Activated naive CD4-positive, alpha-beta T cell treated with anti-CD3 and anti-CD28 coated beads, Interleukin-2, amount 50 U/mL, for 72 hours (primary cell): ENCODE results near the gene GJA9. TPM values are rescaled to one million over a fixed set of nuclear protein-coding genes. Genes with fewer than 3 reads are reported as not detected.

Source experiments
- ATAC-seq, 2 donors: fragments of 150-1000 bp; cut with Tn5 transposase; 2 replicates each; pipeline ENCODE4 v1.10.0; 2021; ENCODE audit warnings: mild to moderate bottlenecking in 2 of 2, moderate library complexity in 2 of 2
- DNase-seq, 2 donors: peaks; one replicate each; pipeline ENCODE4 v3.0.0; 2021 to 2022; ENCODE audit warnings: low spot score in 2 of 2
- H3K27ac Mint-ChIP-seq, 2 donors: one replicate each; pipeline ENCODE4 v1.8.0; 2022; ENCODE audit warnings: mild to moderate bottlenecking in 2 of 2, mixed read lengths in 2 of 2
- H3K36me3 Mint-ChIP-seq, 2 donors: one replicate each; pipeline ENCODE4 v1.8.0; 2022; ENCODE audit warnings: mixed read lengths in 2 of 2
- H3K9me3 Mint-ChIP-seq, 2 donors: one replicate each; pipeline ENCODE4 v1.8.0; 2022; ENCODE audit warnings: mixed read lengths in 2 of 2
- total RNA-seq, 2 donors: library from RNA; stranded (reverse); gene quantifications; one replicate each; pipeline ENCODE4 v1.2.3, GENCODE V29; 2022

GJA9 gene
- total RNA-seq, 2 donors from 2014 or later = not detected

- Mint-ChIP-seq H3K9me3 (no peaks in the 10 kb centered on the region), H3K27ac (peak overlapping the region in 1 of 2 donors; percentile 5), H3K36me3 (no peaks in the 10 kb centered on the region)
- no peak for DNase-seq
- ATAC-seq = no peak
Observed at GRCh38 chr1:38891753-38892152, 10.4 kb upstream of the GJA9 start.

DNA sequence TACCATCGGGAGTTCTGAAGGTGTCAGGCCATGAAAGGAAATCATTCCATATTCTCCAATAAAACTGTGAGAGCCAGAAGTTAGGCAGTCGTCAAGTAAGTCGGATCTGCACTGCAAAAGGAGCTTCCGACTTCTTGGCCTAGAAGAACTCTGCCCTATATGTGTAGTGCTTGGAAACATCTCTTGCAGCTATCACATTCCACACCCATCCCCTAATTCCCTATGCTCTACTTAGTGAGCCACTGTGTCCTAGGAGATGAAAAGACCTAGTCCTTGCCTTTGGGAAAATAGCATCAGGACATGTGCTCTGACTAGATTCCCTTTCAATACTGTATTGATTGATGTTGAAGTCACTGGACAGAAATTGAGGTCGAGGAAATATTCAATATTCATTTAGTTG lies 8.2 kb upstream of the GJA9 start:
- ATAC-seq (no peak), DNase-seq (no peak)
- no peaks in the 10 kb centered on the region for H3K9me3 Mint-ChIP-seq
- H3K27ac Mint-ChIP-seq = no peak overlapping the region
- H3K36me3 Mint-ChIP-seq = no peaks in the 10 kb centered on the region

- DNase-seq (no peak), ATAC-seq (no peak)
- no peak overlapping the region for H3K27ac Mint-ChIP-seq
- no peaks in the 10 kb centered on the region for H3K36me3 Mint-ChIP-seq
- H3K9me3 Mint-ChIP-seq = no peaks in the 10 kb centered on the region
Observed at GRCh38 chr1:38888423-38889333, 7.3 kb upstream of the GJA9 start.

DNA sequence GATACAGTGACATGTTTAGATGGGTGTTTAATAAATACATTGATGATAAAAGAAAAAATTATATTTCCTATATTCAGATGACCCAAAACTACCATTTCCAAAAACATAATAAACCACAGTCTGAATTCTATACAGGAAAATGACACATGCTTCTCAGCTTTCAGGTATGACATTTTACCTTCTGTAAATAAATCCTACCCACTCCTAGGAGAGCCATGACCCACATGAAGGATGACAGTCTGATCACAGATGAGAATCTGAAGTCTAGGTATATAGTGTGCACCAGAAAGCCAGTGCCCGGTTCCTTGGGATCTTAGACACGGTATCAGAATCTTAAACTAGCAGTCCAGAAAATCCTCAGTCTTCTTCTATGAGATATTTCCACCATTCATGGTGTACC lies 3.7 kb upstream of the GJA9 start:
- ATAC-seq (no peak), DNase-seq (no peak)
- Mint-ChIP-seq H3K36me3 (no peaks in the 10 kb centered on the region), H3K9me3 (no peaks in the 10 kb centered on the region), H3K27ac (no peak overlapping the region)

GRCh38 chr1:38875811-38876210 lies 5.6 kb downstream of the GJA9 start:
- Mint-ChIP-seq H3K27ac (no peak overlapping the region), H3K9me3 (no peaks in the 10 kb centered on the region), H3K36me3 (no peaks in the 10 kb centered on the region)
- DNase-seq = no peak
- ATAC-seq = no peak

DNA sequence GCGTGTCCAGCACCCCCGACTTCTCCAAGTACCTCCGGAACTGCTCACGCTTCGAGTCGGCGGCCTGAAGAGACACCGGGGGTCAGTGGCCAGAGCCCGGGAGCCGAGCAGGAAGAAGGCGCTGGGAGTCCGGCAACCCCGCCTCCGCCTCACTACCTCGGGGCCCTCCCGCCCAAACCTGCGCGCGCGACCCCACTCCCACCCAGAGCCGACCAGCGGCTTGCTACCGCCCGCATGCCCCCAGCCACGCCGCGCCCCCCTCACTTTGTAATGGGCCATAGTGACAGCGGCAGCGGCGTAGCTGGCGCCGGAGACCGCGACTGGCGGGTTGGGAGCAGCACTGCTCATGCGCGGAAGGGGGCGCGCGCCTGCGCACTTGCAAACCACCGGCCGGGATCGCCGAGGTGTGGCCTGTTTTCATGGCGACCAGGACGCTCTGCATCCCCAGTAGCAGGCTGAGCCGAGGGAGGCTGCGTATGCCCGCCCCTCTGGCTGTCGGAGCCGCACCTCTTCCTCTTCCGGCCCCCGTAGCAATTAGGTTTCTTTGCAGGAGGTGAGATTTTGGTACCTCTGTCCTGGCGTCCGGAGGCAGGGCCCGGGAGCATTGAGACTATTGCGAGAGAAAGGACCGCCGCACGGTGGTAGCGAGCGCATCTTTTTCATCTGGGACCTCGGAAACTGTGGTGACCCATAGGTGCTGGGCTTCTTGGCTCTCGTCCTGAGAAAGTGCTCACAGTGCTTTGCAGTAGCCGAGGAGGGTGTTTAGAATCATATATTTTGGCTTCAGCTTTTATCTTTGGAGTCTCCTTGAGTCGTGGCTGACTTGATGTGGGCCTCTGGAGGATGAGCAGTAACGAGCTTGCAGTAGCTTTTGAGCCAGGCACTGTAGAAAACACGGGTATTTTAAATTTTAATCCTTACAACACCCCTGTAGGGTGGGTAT lies 8.1 kb downstream of the GJA9 start, which contains the start of gene MYCBP:
Gene MYCBP, minus strand, starts transcription at position 322 of the 943 bp plus-strand sequence. Its CDS starts 43 bp downstream, at position 279.
- peaks cover 0 to 5% of the 10 kb centered on the region in 2 donors for H3K36me3 Mint-ChIP-seq
- H3K27ac Mint-ChIP-seq = peak within 1 kb of the TSS; percentile 50 to 87
- ATAC-seq (peak; percentile 100), DNase-seq (peak; percentile 97 to 98)
- no peaks in the 10 kb centered on the region for H3K9me3 Mint-ChIP-seq

DNA sequence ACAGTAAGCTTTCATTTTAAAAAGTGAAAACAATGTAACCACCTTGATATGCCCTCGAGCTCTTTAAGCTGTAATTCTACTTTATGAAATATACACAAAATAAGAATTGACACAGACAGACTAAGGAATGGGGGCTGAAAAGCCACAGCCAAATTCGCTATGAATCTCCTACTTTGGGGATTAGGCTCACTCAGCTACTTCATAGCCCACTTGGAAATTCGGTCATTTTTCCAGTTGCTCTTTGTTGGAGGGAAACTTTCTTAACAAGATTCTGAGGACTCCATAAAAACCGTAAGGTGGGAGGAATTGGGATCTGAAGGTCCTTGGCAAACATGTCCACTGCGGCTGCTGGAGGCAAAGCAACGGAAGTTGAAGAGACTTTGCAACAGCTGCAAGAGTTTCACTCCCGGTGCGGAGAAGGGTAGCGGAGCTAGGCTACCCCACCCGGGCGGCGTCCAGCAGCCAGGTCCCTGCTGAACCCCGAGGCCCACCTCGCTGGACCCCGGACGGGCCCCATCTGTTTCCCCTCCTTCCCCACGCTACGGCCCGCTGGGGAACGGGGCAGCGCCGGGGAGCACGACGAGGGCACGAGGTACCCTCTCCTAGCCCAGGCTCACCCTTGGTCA lies 8.9 kb downstream of the GJA9 start:
- Mint-ChIP-seq H3K27ac (peak overlapping the region in 1 of 2 donors; percentile 87), H3K9me3 (no peaks in the 10 kb centered on the region), H3K36me3 (peaks cover 5% of the 10 kb centered on the region in 2 donors)
- DNase-seq (peak in 1 of 2 donors; percentile 44), ATAC-seq (peak; percentile 21 to 24)

- Mint-ChIP-seq H3K27ac (no peak overlapping the region), H3K9me3 (no peaks in the 10 kb centered on the region), H3K36me3 (peaks cover 5% of the 10 kb centered on the region in 2 donors)
- ATAC-seq (no peak), DNase-seq (no peak)
Observed at GRCh38 chr1:38870996-38871395, 10.4 kb downstream of the GJA9 start.

- H3K27ac Mint-ChIP-seq = no peak overlapping the region
- DNase-seq = no peak
- no peaks in the 10 kb centered on the region for H3K9me3 Mint-ChIP-seq
- ATAC-seq = no peak
- peaks cover 11% of the 10 kb centered on the region in 2 donors for H3K36me3 Mint-ChIP-seq
Observed at GRCh38 chr1:38867208-38867607, 14.2 kb downstream of the GJA9 start.

DNA sequence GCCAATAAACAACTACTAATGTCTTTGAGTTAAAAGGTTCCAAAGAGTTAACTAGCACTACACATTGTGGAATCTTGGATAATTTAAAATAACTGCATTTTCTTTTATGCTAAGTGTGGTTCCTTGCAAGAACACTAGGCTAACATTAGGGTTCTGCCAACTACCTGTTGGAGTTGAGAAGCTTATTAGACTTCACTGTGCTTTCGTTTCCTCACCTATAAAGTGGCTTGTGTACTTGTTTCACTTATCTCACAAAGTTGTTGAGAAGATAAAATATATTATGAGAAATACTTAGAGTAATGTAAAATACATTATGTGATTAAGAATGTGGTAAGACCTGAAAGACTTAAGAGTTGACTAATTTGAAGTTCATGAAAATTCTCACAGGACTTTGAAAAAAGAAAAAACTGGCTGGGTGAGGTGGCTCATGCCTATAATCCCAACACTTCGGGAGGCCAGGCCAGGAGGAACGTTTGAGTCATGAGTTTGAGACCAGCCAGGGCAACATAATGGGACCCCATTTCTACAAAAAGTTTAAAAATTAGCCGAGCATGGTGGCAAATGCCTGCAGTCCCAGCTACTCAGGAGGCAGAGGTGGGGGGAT lies 16.2 kb downstream of the GJA9 start:
- H3K9me3 Mint-ChIP-seq = no peaks in the 10 kb centered on the region
- peak in 1 of 2 donors; percentile 38 for ATAC-seq
- no peak overlapping the region for H3K27ac Mint-ChIP-seq
- DNase-seq = no peak
- peaks cover 13 to 14% of the 10 kb centered on the region in 2 donors for H3K36me3 Mint-ChIP-seq

DNA sequence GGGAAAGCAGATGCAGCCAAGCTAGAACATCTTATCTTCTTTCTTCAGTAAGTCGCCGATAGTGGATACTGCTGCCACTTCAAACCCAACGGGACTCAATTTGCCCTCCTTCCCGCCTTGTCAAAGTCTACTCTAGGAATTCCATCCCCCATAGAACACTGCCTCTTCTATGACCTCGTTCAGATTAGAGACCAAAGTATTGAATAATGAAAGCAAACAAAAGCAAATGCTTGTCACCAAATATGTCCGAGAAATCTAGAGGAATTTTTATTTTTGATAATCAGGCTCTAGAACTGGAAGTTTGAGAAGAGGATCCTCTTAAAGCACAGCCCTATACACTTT lies 21.0 kb downstream of the GJA9 start:
- Mint-ChIP-seq H3K36me3 (peaks cover 16 to 24% of the 10 kb centered on the region in 2 donors), H3K27ac (peak overlapping the region; percentile 92 to 93), H3K9me3 (no peaks in the 10 kb centered on the region)
- ATAC-seq (no peak), DNase-seq (no peak)

DNA sequence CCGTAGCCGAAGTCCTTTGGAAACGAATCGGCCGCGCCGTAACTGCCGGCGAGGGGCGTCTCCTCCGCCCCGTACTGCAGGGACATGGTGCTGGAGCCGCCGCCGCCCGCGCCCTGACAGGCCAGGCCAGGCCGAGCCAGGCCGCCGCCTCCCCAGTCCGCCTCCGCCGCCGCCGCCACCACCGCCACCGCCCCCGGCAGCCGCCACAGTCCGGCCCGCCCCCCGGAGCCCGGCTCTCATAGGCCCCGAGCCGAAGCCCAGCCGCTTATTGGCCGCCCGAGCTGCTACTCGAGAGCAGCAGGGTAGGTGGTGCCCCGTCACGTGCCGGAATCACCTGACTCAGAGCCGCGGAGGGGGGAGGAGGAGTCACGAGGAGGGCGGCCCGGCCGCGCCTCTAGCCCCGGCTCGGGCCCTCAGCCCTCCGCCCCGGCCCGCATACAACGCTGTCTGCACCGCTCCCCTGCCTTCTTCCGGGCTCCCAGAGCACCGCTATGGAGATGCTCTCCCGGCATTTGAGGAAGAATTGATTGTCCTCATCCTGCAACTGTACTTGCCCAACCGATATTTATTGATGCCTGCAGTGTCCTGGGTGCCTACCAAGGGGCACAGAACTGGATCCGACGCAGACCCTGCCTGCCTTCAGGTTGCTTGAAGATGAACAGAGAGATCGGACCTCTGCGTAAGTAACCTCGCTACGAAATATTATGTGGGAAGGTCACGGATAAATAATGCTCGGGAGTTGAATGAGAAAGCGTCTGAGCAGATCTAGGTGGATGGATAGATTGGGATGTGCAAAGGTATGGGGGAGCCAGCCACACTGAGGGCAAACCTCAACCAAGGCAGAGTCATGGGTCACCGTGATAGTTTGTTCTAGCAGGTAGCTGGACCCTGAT lies 21.6 kb downstream of the GJA9 start, which contains the start of gene RRAGC:
Gene RRAGC, minus strand, starts transcription at position 212 of the 893 bp plus-strand sequence. Its CDS starts 126 bp downstream, at position 86.
- peak; percentile 95 to 96 for ATAC-seq
- Mint-ChIP-seq H3K36me3 (peaks cover 22 to 28% of the 10 kb centered on the region in 2 donors), H3K27ac (peak within 1 kb of the TSS; percentile 92 to 97), H3K9me3 (no peaks in the 10 kb centered on the region)
- DNase-seq = peak; percentile 98 to 99

- ATAC-seq (peak; percentile 39 to 43), DNase-seq (peak; percentile 53 to 76)
- H3K27ac Mint-ChIP-seq = peak overlapping the region; percentile 92 to 97
- H3K36me3 Mint-ChIP-seq = peaks cover 22 to 28% of the 10 kb centered on the region in 2 donors
- H3K9me3 Mint-ChIP-seq = no peaks in the 10 kb centered on the region
Observed at GRCh38 chr1:38858833-38859560, 22.4 kb downstream of the GJA9 start.

- DNase-seq = no peak
- ATAC-seq = peak; percentile 93 to 98
- Mint-ChIP-seq H3K27ac (peak overlapping the region; percentile 79 to 90), H3K9me3 (no peaks in the 10 kb centered on the region), H3K36me3 (peaks cover 7 to 41% of the 10 kb centered on the region in 2 donors)
Observed at GRCh38 chr1:38852780-38853179, 28.6 kb downstream of the GJA9 start.

- H3K36me3 Mint-ChIP-seq = peaks cover 11 to 45% of the 10 kb centered on the region in 2 donors
- ATAC-seq = no peak
- H3K27ac Mint-ChIP-seq = peak overlapping the region in 1 of 2 donors; percentile 35
Observed at GRCh38 chr1:38848071-38848470, 33.3 kb downstream of the GJA9 start.

More at GRCh38 chr1:38848071-38848470, 33.3 kb downstream of the GJA9 start:
- DNase-seq = no peak
- H3K9me3 Mint-ChIP-seq = no peaks in the 10 kb centered on the region
